K562 (cell line): Measurements from ENCODE around the gene ZNRF3. TPM values are rescaled to one million over a fixed set of nuclear protein-coding genes. Genes with fewer than 3 reads are reported as not detected.

Experiments
- ATAC-seq: fragments of 200-7000 bp; cut with Tn5 transposase; 3 replicates; pipeline ENCODE4 v1.9.1; 2020; ENCODE audit warnings: moderate library complexity
- BruUV-seq: library from RNA; stranded (reverse); fragments of 400-500 nt; replicated peaks from 2 replicates; lab custom pipeline; 2021; lab: Mats Ljungman, UMichigan
- CTCF ChIA-PET: fragments of 300-600 bp; formaldehyde crosslinking; extraction: SDS; loops from one replicate; lab custom pipeline; 2021; ENCODE audit warnings: low intra/inter-chr PET ratio; lab: Yijun Ruan, JAX
- POLR2A ChIA-PET: fragments of 300-600, 350-650 bp; sonication (Branson Sonifier 250); formaldehyde crosslinking; extraction: SDS; loops from one replicate; lab custom pipeline; 2021; ENCODE audit warnings: antibody characterized with exemption, inconsistent platforms; lab: Yijun Ruan, JAX
- DNase-seq, 4 experiments: peaks; one replicate each; pipeline versions ENCODE4 v3.0.0 to v3.0.0-alpha.2; 2011 to 2018; ENCODE audit warnings: low spot score in 3 of 4, mixed read lengths in 3 of 4; ENCODE audit errors: extremely low read depth in 1 of 4
- FAIRE-seq: peaks from 2 replicates; lab custom pipeline; 2011; peaks lifted over from hg19 to GRCh38; lab: Jason Lieb, UNC
- H2AFZ ChIP-seq: 2 replicates; pipeline ENCODE4 v1.6.0; 2011; ENCODE audit warnings: low read depth, low read length, control low read depth, inconsistent platforms
- H3K27ac ChIP-seq: fragments of 200-600 bp; 3 replicates; pipeline ENCODE4 v1.8.0; 2011; ENCODE audit warnings: low read depth, mild to moderate bottlenecking, control low read depth, inconsistent platforms, low read length, moderate library complexity, mixed read lengths; ENCODE audit errors: extremely low read depth
- H3K27me3 ChIP-seq, 2 experiments: fragments of 300-600 bp in 1 of 2; 2 replicates in 1 of 2; 3 replicates in 1 of 2; pipeline versions ENCODE4 v1.6.0 to v1.8.0; 2011; ENCODE audit warnings: inconsistent platforms in 2 of 2, low read length in 2 of 2, mild to moderate bottlenecking in 1 of 2, mixed read lengths in 1 of 2, moderate library complexity in 1 of 2; ENCODE audit not compliant: control insufficient read depth in 2 of 2, insufficient read depth in 2 of 2
- H3K36me3 ChIP-seq: fragments of 300-600 bp; 3 replicates; pipeline ENCODE4 v1.8.0; 2011; ENCODE audit warnings: mild to moderate bottlenecking, low read length, inconsistent platforms; ENCODE audit not compliant: control insufficient read depth, insufficient read depth
- H3K4me1 ChIP-seq, 2 experiments: fragments of 200-600 bp in 1 of 2; replicated peaks in 1 of 2; 2 replicates in 1 of 2; 3 replicates in 1 of 2; pipeline versions ENCODE4 v1.5.1 to v1.8.0; 2011; ENCODE audit warnings: inconsistent platforms in 2 of 2, low read length in 2 of 2, mild to moderate bottlenecking in 1 of 2, mixed read lengths in 1 of 2, moderate library complexity in 1 of 2; ENCODE audit not compliant: control insufficient read depth in 2 of 2, insufficient read depth in 2 of 2
- H3K4me2 ChIP-seq: 2 replicates; pipeline ENCODE4 v1.6.1; 2011; ENCODE audit warnings: low read length, control low read depth, inconsistent platforms, mixed read lengths; ENCODE audit not compliant: insufficient read depth
- H3K4me3 ChIP-seq: fragments of 200-600 bp; sonication (generic), shearing (Covaris generic); 2 replicates; pipeline ENCODE4 v1.5.1; 2016; ENCODE audit warnings: control low read depth, inconsistent platforms
- H3K79me2 ChIP-seq: fragments of 200-600 bp; 3 replicates; pipeline ENCODE4 v1.8.0; 2011; ENCODE audit warnings: low read length, inconsistent platforms; ENCODE audit not compliant: control insufficient read depth, insufficient read depth
- H3K9ac ChIP-seq, 2 experiments: 2 replicates each; pipeline versions ENCODE4 v1.6.0 to v1.6.1; 2011; ENCODE audit warnings: low read depth in 2 of 2, low read length in 2 of 2, control low read depth in 1 of 2, inconsistent platforms in 1 of 2, mild to moderate bottlenecking in 1 of 2, mixed read lengths in 1 of 2; ENCODE audit not compliant: insufficient read depth in 1 of 2
- H3K9me1 ChIP-seq: one replicate; pipeline ENCODE4 v1.6.0; 2011; ENCODE audit warnings: inconsistent platforms, mild to moderate bottlenecking, low read length, moderate library complexity; ENCODE audit not compliant: control insufficient read depth, insufficient read depth
- H3K9me3 ChIP-seq: replicated peaks from 2 replicates; pipeline ENCODE4 v1.5.1; 2011; ENCODE audit warnings: low read depth, low read length, inconsistent platforms; ENCODE audit not compliant: control insufficient read depth, insufficient read depth
- H4K20me1 ChIP-seq: replicated peaks from 2 replicates; pipeline ENCODE4 v1.6.1; 2011; ENCODE audit warnings: low read length, inconsistent platforms, mixed read lengths; ENCODE audit not compliant: control insufficient read depth, insufficient read depth
- AFF4 ChIP-seq: sonication (generic); formaldehyde crosslinking; IDR thresholded peaks from 2 replicates; pipeline ENCODE4 v1.8.0; 2023; ENCODE audit warnings: mild to moderate bottlenecking, missing genetic modification reagents
- BCOR ChIP-seq: fragments of 450-650 bp; IDR thresholded peaks from 2 replicates; pipeline ENCODE4 v1.6.1; 2016
- MTA3 ChIP-seq: fragments of 450-650 bp; formaldehyde crosslinking; IDR thresholded peaks from 2 replicates; pipeline ENCODE4 v1.6.1; 2017; ENCODE audit warnings: mild to moderate bottlenecking, borderline replicate concordance
- NELFE ChIP-seq: IDR thresholded peaks from 2 replicates; pipeline ENCODE4 v1.6.1; 2011; ENCODE audit warnings: mild to moderate bottlenecking; ENCODE audit not compliant: insufficient read depth, insufficient read length
- ZFP30 ChIP-seq: fragments of 250-450 bp; sonication (Bioruptor Pico); IDR thresholded peaks from 2 replicates; pipeline ENCODE4 v1.8.0; 2022; ENCODE audit warnings: moderate library complexity, mild to moderate bottlenecking, inconsistent platforms, borderline replicate concordance
- ZNF133 ChIP-seq: fragments of 250-450 bp; sonication (Bioruptor Pico); IDR thresholded peaks from 2 replicates; pipeline ENCODE4 v1.4.0; 2020; ENCODE audit warnings: mild to moderate bottlenecking
- ZNF583 ChIP-seq: fragments of 250-450 bp; sonication (Bioruptor Pico); IDR thresholded peaks from 2 replicates; pipeline ENCODE4 v1.4.0; 2020
- WGBS: fragments of 100-300 bp; shearing (Covaris generic); methylation state at CpG from one replicate; pipeline ENCODE4 v1.1.6; 2016; ENCODE audit warnings: low coverage, mixed read lengths; ENCODE audit not compliant: insufficient coverage; ENCODE audit errors: missing lambda C conversion rate; 5-methylcytosine and 5-hydroxymethylcytosine counted together
- in situ Hi-C: fragments of 300-500 bp; cut with MboI; formaldehyde crosslinking; loops from 4 replicates; pipeline ENCODE4 v1.15.0; 2018; ENCODE audit warnings: inconsistent platforms, mixed read lengths
- intact Hi-C: fragments of 100-400 bp; cut with micrococcal nuclease; formaldehyde crosslinking; loops from 2 replicates; pipeline ENCODE4 v1.14.2; 2022
- polyA plus RNA-seq, 8 experiments: library from polyadenylated mRNA; depleted of rRNA in 4 of 8; stranded (reverse) in 5 of 8; unstranded in 3 of 8; fragments of >200 nt; fragmentation: Nextera tagmentation in 2 of 8; fragmentation: Illumina TruSeq in 1 of 8; extraction: Ambion mirVana in 2 of 8; extraction: Trizol in 1 of 8; gene quantifications; 2 replicates each; pipeline versions ENCODE4 v1.2.1 to v1.2.3, GENCODE V29; 2011 to 2014; ENCODE audit warnings: inconsistent platforms in 1 of 8, missing spikeins in 1 of 8
- total RNA-seq, 7 experiments: library from RNA; depleted of rRNA in 6 of 7; stranded (reverse); fragments of >200 nt in 6 of 7; fragmentation: Illumina TruSeq in 2 of 7; extraction: Trizol in 2 of 7; gene quantifications; 2 replicates each; pipeline versions ENCODE4 v1.2.1 to v1.2.3, GENCODE V29; 2011 to 2021; ENCODE audit warnings: low replicate concordance in 1 of 7
- TF ChIP-seq, protein P1 (sequence below): sonication (generic); formaldehyde crosslinking; IDR thresholded peaks from 2 replicates; pipeline ENCODE4 v1.8.0; 2022; ENCODE audit warnings: missing genetic modification reagents, mild to moderate bottlenecking, borderline replicate concordance

ZNRF3 gene
- total and polyA plus RNA-seq, 9 of the 15 experiments (the other 6 are each of a cell fraction or from before 2014, with no cell fraction given), result 0.41 to 5.9 (median 1.7) TPM

DNA sequence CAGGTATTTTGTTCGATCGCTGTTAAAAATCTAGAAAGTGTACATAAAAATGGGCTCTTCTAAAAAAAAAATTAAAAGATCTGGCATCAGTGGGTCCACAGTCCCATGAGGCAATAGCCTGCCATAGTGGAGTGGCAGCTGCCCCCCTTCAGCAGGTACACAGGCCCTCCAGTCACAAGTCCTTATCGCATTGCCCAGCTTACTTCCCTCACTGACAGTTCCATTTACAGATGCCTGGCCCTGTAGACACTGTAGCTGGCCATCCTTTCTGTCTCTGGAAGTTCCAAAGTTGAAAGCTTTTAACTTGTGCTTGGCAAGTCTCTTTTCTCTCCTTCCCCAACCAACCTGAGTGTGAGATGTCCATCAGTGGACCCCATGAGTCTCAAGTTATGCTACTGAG lies 11.4 kb downstream of the ZNRF3 start:
- no peak for ATAC-seq
- TF ChIP-seq ZFP30 (CRISPR knock-in tag) (no peak), ZNF583 (CRISPR knock-in tag) (no peak), ZNF133 (CRISPR knock-in tag) (no peak), NELFE (no peak), AFF4 (CRISPR knock-in tag) (no peak), MTA3 (no peak), BCOR (no peak)
- TF ChIP-seq, protein P1, sequence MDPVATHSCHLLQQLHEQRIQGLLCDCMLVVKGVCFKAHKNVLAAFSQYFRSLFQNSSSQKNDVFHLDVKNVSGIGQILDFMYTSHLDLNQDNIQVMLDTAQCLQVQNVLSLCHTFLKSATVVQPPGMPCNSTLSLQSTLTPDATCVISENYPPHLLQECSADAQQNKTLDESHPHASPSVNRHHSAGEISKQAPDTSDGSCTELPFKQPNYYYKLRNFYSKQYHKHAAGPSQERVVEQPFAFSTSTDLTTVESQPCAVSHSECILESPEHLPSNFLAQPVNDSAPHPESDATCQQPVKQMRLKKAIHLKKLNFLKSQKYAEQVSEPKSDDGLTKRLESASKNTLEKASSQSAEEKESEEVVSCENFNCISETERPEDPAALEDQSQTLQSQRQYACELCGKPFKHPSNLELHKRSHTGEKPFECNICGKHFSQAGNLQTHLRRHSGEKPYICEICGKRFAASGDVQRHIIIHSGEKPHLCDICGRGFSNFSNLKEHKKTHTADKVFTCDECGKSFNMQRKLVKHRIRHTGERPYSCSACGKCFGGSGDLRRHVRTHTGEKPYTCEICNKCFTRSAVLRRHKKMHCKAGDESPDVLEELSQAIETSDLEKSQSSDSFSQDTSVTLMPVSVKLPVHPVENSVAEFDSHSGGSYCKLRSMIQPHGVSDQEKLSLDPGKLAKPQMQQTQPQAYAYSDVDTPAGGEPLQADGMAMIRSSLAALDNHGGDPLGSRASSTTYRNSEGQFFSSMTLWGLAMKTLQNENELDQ, result no peak
- H3K9me3 ChIP-seq, result no peaks in the 10 kb centered on the region
- no peaks in the 10 kb centered on the region for H3K27me3 ChIP-seq
- no peak overlapping the region for H3K27ac ChIP-seq
- no peaks in the 10 kb centered on the region for H3K9me1 ChIP-seq
- H3K4me3 ChIP-seq, result no peak overlapping the region
- peaks cover 0 to 6% of the 10 kb centered on the region in 2 experiments; a peak in 2 of 5 replicates for H3K4me1 ChIP-seq
- no peaks in the 10 kb centered on the region; the same call in 1 of the 2 replicates for H4K20me1 ChIP-seq
- no peak for DNase-seq
- no TSS peak for BruUV-seq
- no peak for FAIRE-seq
- H3K9ac ChIP-seq, result no peak overlapping the region
- H2AFZ ChIP-seq, result no peak overlapping the region
- H3K36me3 ChIP-seq, result no peaks in the 10 kb centered on the region
- in situ Hi-C loops (no loop called here), intact Hi-C loops (no loop called here)
- ChIA-PET POLR2A (interaction anchor here (1.5 to 1.9 kb wide), 2 partner anchors 10 kb away, joined by 5 to 11 read pairs; no protein-coding TSS in a partner anchor), CTCF (no interaction called here)
- H3K4me2 ChIP-seq, result no peak overlapping the region
- WGBS, result 63% methylated on average over 3 of the region's 3 CpGs
- H3K79me2 ChIP-seq, result peaks cover 13% of the 10 kb centered on the region
